Liver (tissue), 9 donors: ENCODE measurements around the gene SCN10A. TPM values are rescaled to one million over a fixed set of nuclear protein-coding genes. Genes with fewer than 3 reads are reported as not detected.

Source experiments
- DNase-seq: peaks from one replicate; pipeline ENCODE4 v3.0.0-alpha.2; 2017; ENCODE audit warnings: low spot score
- H3K27ac ChIP-seq, 2 donors: one replicate each; pipeline ENCODE4 v1.7.0; 2013; ENCODE audit warnings: inconsistent platforms in 2 of 2, low read length in 2 of 2, control low read depth in 1 of 2, low read depth in 1 of 2, mild to moderate bottlenecking in 1 of 2
- H3K27me3 ChIP-seq, 4 donors: one replicate each; pipeline versions ENCODE4 v1.6.1 to v1.7.0; 2013; ENCODE audit warnings: low read length in 3 of 4, inconsistent platforms in 1 of 4, mild to moderate bottlenecking in 1 of 4, moderate library complexity in 1 of 4; ENCODE audit not compliant: control insufficient read depth in 4 of 4, insufficient read depth in 4 of 4
- H3K36me3 ChIP-seq, 4 donors: one replicate each; pipeline versions ENCODE4 v1.6.1 to v1.7.0; 2013; ENCODE audit warnings: low read length in 3 of 4, mild to moderate bottlenecking in 3 of 4, low read depth in 1 of 4, moderate library complexity in 1 of 4; ENCODE audit not compliant: control insufficient read depth in 4 of 4, insufficient read depth in 3 of 4
- H3K4me1 ChIP-seq, 4 donors: one replicate each; pipeline versions ENCODE4 v1.6.1 to v1.7.0; 2013; ENCODE audit warnings: low read length in 3 of 4, mild to moderate bottlenecking in 3 of 4, moderate library complexity in 1 of 4; ENCODE audit not compliant: control insufficient read depth in 4 of 4, insufficient read depth in 4 of 4
- H3K4me3 ChIP-seq, 3 donors: one replicate each; pipeline versions ENCODE4 v1.6.1 to v1.7.0; 2013; ENCODE audit warnings: low read length in 3 of 3, control low read depth in 1 of 3, low read depth in 1 of 3, mild to moderate bottlenecking in 1 of 3
- H3K9ac ChIP-seq, 2 donors: one replicate each; pipeline ENCODE4 v1.7.0; 2013; ENCODE audit warnings: low read length in 2 of 2, mild to moderate bottlenecking in 2 of 2, moderate library complexity in 2 of 2, control low read depth in 1 of 2, low read depth in 1 of 2
- H3K9me3 ChIP-seq, 4 donors: one replicate each; pipeline versions ENCODE4 v1.6.1 to v1.7.0; 2013; ENCODE audit warnings: low read length in 3 of 4; ENCODE audit not compliant: control insufficient read depth in 4 of 4
- FOXA1 ChIP-seq: IDR thresholded peaks from 2 replicates; pipeline ENCODE4 v1.6.1; 2016; ENCODE audit warnings: antibody characterized with exemption
- FOXA2 ChIP-seq: IDR thresholded peaks from 2 replicates; pipeline ENCODE4 v1.6.1; 2016; ENCODE audit warnings: antibody characterized with exemption
- GABPA ChIP-seq, 2 donors: IDR thresholded peaks in 1 of 2; conservative IDR thresholded peaks in 1 of 2; 2 replicates each; pipeline ENCODE4 v1.6.1; 2016; ENCODE audit warnings: antibody characterized with exemption in 2 of 2, mild to moderate bottlenecking in 1 of 2, moderate library complexity in 1 of 2
- HNF4A ChIP-seq, 2 donors: conservative IDR thresholded peaks; 2 replicates each; pipeline ENCODE4 v1.6.1; 2016; ENCODE audit warnings: antibody characterized with exemption in 2 of 2, mild to moderate bottlenecking in 2 of 2
- HNF4G ChIP-seq: IDR thresholded peaks from 2 replicates; pipeline ENCODE4 v1.6.1; 2016; ENCODE audit warnings: antibody characterized with exemption
- JUND ChIP-seq, 2 donors: IDR thresholded peaks; 2 replicates each; pipeline ENCODE4 v1.6.1; 2016; ENCODE audit warnings: antibody characterized with exemption in 2 of 2
- RAD21 ChIP-seq, 2 donors: IDR thresholded peaks; 2 replicates each; pipeline ENCODE4 v1.6.1; 2016; ENCODE audit warnings: antibody characterized with exemption in 2 of 2, mild to moderate bottlenecking in 2 of 2
- SP1 ChIP-seq: IDR thresholded peaks from 2 replicates; pipeline ENCODE4 v1.6.1; 2018; ENCODE audit warnings: antibody characterized with exemption, mild to moderate bottlenecking
- TAF1 ChIP-seq: conservative IDR thresholded peaks from 2 replicates; pipeline ENCODE4 v1.6.1; 2016; ENCODE audit warnings: antibody characterized with exemption, mild to moderate bottlenecking
- WGBS: extraction: QIAGEN DNeasy Blood & Tissue Kit; methylation state at CpG from one replicate; pipeline ENCODE4 v1.1.7; 2013; 5-methylcytosine and 5-hydroxymethylcytosine counted together
- polyA plus RNA-seq, 2 donors: library from polyadenylated mRNA; stranded (reverse) in 1 of 2; unstranded in 1 of 2; fragments of 200-250 nt in 1 of 2; fragments of >200 nt in 1 of 2; fragmentation: Nextera tagmentation in 1 of 2; extraction: Ambion mirVana in 1 of 2; gene quantifications; one replicate each; pipeline versions ENCODE4 v1.2.1 to v1.2.3, GENCODE V29; 2013 to 2015
- total RNA-seq, 2 donors: library from RNA; depleted of rRNA; stranded (reverse); fragments of >200 nt; gene quantifications; one replicate each; pipeline ENCODE4 v1.2.3, GENCODE V29; 2014
- TF ChIP-seq, protein P1 (sequence below): IDR thresholded peaks from 2 replicates; pipeline ENCODE4 v1.6.1; 2016; ENCODE audit warnings: antibody characterized with exemption
- TF ChIP-seq, protein P2 (sequence below): fragments of 150-350 bp; IDR thresholded peaks from 2 replicates; pipeline ENCODE4 v1.5.1; 2017; ENCODE audit warnings: improper control_type of control experiment, low read depth, low read length; ENCODE audit not compliant: missing input control
- TF ChIP-seq, protein P3 (sequence below): IDR thresholded peaks from 2 replicates; pipeline ENCODE4 v1.6.1; 2016; ENCODE audit warnings: antibody characterized with exemption, mild to moderate bottlenecking
- donor health status: healthy.
- donor health status: healthy.
- donor health status: healthy.
- donor health status: healthy.
- donor health status: healthy.

Gene SCN10A
- total and polyA plus RNA-seq, 4 donors, result under 0.01 TPM; not detected in 3

DNA sequence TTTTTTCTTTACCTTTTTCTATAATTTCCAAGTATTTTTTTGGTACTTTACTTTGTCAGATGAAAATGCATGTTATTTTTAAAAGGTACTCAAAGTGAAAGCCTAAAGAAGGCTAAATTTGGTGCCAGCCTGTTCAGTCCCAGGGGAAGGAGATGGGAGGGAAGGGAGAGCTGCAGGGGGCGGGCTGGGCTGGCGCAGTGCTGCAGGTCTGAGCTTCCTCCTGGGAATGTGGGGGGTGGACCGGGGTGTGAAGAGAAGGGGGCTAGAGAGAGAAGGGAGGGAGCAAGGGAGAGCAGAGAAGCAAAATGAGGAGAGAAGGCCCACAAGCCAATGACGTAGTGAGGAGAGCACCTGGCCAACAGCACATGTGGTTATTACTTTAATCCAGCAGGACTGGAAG is 95.6 kb downstream of the SCN10A start:
- H3K27ac ChIP-seq, result no peak overlapping the region
- no peak overlapping the region for H3K4me3 ChIP-seq
- H3K9me3 ChIP-seq, result no peaks in the 10 kb centered on the region
- peaks cover 0 to 2% (median 0%) of the 10 kb centered on the region in 4 donors for H3K27me3 ChIP-seq
- TF ChIP-seq, protein P1, sequence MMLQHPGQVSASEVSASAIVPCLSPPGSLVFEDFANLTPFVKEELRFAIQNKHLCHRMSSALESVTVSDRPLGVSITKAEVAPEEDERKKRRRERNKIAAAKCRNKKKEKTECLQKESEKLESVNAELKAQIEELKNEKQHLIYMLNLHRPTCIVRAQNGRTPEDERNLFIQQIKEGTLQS, result no peak
- TF ChIP-seq FOXA2 (no peak), JUND (IDR thresholded peaks at IDR 0.05) (no peak), RAD21 (IDR thresholded peaks at IDR 0.05) (no peak), HNF4G (no peak), FOXA1 (no peak), HNF4A (conservative IDR thresholded peaks at IDR 0.05) (no peak), TAF1 (no peak)
- TF ChIP-seq, protein P2, sequence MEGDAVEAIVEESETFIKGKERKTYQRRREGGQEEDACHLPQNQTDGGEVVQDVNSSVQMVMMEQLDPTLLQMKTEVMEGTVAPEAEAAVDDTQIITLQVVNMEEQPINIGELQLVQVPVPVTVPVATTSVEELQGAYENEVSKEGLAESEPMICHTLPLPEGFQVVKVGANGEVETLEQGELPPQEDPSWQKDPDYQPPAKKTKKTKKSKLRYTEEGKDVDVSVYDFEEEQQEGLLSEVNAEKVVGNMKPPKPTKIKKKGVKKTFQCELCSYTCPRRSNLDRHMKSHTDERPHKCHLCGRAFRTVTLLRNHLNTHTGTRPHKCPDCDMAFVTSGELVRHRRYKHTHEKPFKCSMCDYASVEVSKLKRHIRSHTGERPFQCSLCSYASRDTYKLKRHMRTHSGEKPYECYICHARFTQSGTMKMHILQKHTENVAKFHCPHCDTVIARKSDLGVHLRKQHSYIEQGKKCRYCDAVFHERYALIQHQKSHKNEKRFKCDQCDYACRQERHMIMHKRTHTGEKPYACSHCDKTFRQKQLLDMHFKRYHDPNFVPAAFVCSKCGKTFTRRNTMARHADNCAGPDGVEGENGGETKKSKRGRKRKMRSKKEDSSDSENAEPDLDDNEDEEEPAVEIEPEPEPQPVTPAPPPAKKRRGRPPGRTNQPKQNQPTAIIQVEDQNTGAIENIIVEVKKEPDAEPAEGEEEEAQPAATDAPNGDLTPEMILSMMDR, result no peak
- TF ChIP-seq, protein P3, sequence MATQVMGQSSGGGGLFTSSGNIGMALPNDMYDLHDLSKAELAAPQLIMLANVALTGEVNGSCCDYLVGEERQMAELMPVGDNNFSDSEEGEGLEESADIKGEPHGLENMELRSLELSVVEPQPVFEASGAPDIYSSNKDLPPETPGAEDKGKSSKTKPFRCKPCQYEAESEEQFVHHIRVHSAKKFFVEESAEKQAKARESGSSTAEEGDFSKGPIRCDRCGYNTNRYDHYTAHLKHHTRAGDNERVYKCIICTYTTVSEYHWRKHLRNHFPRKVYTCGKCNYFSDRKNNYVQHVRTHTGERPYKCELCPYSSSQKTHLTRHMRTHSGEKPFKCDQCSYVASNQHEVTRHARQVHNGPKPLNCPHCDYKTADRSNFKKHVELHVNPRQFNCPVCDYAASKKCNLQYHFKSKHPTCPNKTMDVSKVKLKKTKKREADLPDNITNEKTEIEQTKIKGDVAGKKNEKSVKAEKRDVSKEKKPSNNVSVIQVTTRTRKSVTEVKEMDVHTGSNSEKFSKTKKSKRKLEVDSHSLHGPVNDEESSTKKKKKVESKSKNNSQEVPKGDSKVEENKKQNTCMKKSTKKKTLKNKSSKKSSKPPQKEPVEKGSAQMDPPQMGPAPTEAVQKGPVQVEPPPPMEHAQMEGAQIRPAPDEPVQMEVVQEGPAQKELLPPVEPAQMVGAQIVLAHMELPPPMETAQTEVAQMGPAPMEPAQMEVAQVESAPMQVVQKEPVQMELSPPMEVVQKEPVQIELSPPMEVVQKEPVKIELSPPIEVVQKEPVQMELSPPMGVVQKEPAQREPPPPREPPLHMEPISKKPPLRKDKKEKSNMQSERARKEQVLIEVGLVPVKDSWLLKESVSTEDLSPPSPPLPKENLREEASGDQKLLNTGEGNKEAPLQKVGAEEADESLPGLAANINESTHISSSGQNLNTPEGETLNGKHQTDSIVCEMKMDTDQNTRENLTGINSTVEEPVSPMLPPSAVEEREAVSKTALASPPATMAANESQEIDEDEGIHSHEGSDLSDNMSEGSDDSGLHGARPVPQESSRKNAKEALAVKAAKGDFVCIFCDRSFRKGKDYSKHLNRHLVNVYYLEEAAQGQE, result no peak
- 61% methylated on average over 4 of the region's 4 CpGs for WGBS
- H3K36me3 ChIP-seq, result no peaks in the 10 kb centered on the region
- DNase-seq, result no peak
- no peak overlapping the region for H3K9ac ChIP-seq
- no peaks in the 10 kb centered on the region for H3K4me1 ChIP-seq

DNA sequence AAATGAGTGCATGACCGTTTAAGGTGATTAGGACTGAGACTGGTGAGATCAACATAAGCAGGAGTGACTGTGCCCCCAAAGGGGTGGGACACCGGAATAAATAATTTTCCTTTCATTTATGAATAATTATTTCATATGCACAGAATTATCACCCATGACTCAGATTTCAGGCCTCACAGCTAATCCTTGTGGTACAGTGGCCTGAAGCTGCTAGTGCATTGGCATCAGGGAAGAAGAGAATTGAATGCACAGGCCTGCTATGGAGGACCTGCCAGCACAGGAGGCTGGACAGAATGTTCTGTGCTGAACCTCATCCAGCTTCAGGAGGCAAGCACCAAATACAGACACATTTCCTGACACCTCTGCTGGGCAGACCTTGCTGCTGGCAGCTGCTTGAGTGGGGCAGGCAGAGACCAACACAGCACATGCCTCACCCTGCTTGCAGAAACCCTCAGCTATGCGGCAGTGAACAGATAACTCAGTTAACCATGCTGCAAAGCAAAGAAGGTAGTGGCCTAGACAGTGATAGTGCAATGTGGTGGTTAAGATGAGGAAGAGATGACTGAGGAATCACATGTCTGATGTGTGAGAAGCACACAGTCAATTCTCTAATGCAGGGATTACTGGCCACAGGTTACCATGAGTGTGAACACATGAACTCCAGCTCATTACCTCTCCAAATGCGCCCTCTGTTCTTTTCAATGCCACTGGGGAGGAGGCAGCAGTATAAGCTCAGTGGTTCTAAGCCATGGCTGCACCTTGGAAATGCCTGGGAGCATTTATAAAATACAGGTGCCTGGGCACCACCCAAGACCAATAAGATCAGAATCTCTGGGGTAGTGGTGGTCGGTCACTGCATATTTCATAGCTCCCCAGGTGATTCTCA is 98.4 kb downstream of the SCN10A start:
- 81% methylated on average over 5 of the region's 5 CpGs for WGBS
- no peak for TF ChIP-seq GABPA (IDR thresholded peaks at IDR 0.05 in 1 of 2, conservative IDR thresholded peaks at IDR 0.05 in 1 of 2)
- TF ChIP-seq SP1, result no peak
- no peaks in the 10 kb centered on the region for H3K36me3 ChIP-seq

More for the DNA sequence above, 98.4 kb downstream of the SCN10A start:
- H3K27ac ChIP-seq, result no peak overlapping the region
- DNase-seq, result peak; percentile 53
- H3K4me3 ChIP-seq, result no peak overlapping the region
- no peaks in the 10 kb centered on the region for H3K4me1 ChIP-seq
- no peak overlapping the region for H3K9ac ChIP-seq
- H3K27me3 ChIP-seq, result no peaks in the 10 kb centered on the region
- H3K9me3 ChIP-seq, result no peaks in the 10 kb centered on the region
